Ishikawa (cell line): ENCODE results near the gene ZEB2.

Experiments
- CEBPB ChIP-seq: IDR thresholded peaks from 2 replicates; pipeline ENCODE4 v1.6.1; 2012
- CREB1 ChIP-seq: IDR thresholded peaks from 2 replicates; pipeline ENCODE4 v1.6.1; 2012; ENCODE audit warnings: low read depth
- EGR1 ChIP-seq: IDR thresholded peaks from 2 replicates; pipeline ENCODE4 v1.6.1; 2012
- EP300 ChIP-seq: IDR thresholded peaks from 2 replicates; pipeline ENCODE4 v1.6.1; 2012; ENCODE audit warnings: borderline replicate concordance
- FOXM1 ChIP-seq: IDR thresholded peaks from 2 replicates; pipeline ENCODE4 v1.6.1; 2012; ENCODE audit warnings: low read depth, borderline replicate concordance
- RAD21 ChIP-seq: IDR thresholded peaks from 2 replicates; pipeline ENCODE4 v1.6.1; 2012; ENCODE audit warnings: low read depth
- REST ChIP-seq: IDR thresholded peaks from 2 replicates; pipeline ENCODE4 v1.6.1; 2012; ENCODE audit warnings: low read depth, mild to moderate bottlenecking
- TCF12 ChIP-seq: IDR thresholded peaks from 2 replicates; pipeline ENCODE4 v1.6.1; 2012; ENCODE audit warnings: low read depth

DNA sequence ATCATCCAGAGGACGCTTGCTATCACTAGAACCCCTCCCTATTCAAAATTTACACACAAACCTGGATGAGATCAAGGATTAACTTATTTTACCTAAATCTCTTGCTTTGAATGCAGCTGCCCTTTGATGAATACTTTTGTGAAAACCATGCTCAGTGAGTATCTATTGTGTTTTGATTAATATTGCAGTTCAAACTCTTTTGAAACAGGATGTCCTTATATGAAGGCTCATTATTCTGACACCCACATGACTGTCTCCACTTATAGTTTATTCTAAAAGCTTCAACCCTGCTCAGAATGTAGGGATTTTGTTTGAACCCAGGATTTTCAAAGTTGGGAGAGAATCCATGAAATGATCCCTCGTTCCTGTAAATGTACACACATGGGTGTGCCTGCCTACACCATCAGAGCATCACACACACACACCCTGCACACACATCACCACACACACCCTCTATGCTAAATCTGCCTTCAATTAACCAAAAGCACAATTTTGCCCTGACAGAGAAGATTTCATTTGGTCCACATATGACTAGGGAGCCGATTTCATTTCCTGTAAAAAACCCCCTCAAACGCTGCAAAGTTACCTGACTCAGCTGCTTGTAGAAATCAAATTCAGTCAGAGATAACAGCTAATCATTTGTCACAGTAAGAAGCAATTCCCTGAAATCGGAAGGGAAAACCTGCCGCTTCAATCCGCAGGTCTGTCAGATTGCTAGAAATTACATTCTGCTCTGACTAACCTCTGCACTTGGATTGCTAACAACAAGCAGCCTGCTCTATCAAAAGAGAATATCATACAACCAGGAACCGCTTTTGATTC lies 65.2 kb downstream of the ZEB2 start:
- TF ChIP-seq REST = no peak
- TF ChIP-seq CREB1 = no peak
- TF ChIP-seq RAD21 = no peak
- TF ChIP-seq FOXM1 = no peak
- no peak for TF ChIP-seq EGR1
- no peak for TF ChIP-seq CEBPB
- no peak for TF ChIP-seq EP300
- TF ChIP-seq TCF12 = no peak
